HepG2 (cell line): ENCODE results near the gene PCNT. TPM values are rescaled to one million over a fixed set of nuclear protein-coding genes. Genes with fewer than 3 reads are reported as not detected.
A peak's percentile ranks its signal among the peaks of the same experiment; 100 is the strongest.

ENCODE experiments used
- ASH2L ChIP-seq: fragments of 300-600, 200-600 bp; sonication (generic); IDR thresholded peaks from 2 replicates; pipeline ENCODE4 v1.7.0; 2017; ENCODE audit warnings: low read depth, mild to moderate bottlenecking, moderate library complexity, mixed read lengths, low read length; ENCODE audit not compliant: insufficient read length
- BRF2 ChIP-seq: sonication (generic); formaldehyde crosslinking; IDR thresholded peaks from 2 replicates; pipeline ENCODE4 v1.8.1; 2022; ENCODE audit warnings: mild to moderate bottlenecking, missing genetic modification reagents
- LCORL ChIP-seq, 2 experiments: fragments of 450-650 bp in 1 of 2; sonication (generic) in 1 of 2; formaldehyde crosslinking in 1 of 2; IDR thresholded peaks; 2 replicates each; pipeline versions ENCODE4 v1.5.0 to v1.6.1; 2017 to 2020; ENCODE audit warnings: antibody characterized with exemption in 1 of 2, missing genetic modification reagents in 1 of 2
- MAF1 ChIP-seq: sonication (generic); formaldehyde crosslinking; IDR thresholded peaks from 2 replicates; pipeline ENCODE4 v1.5.0; 2020; ENCODE audit warnings: missing genetic modification reagents, borderline replicate concordance
- PRDM15 ChIP-seq: sonication (generic); formaldehyde crosslinking; IDR thresholded peaks from 2 replicates; pipeline ENCODE4 v1.4.0; 2020; ENCODE audit warnings: missing genetic modification reagents
- SNAPC4 ChIP-seq: sonication (generic); formaldehyde crosslinking; IDR thresholded peaks from 2 replicates; pipeline ENCODE4 v1.4.0; 2020; ENCODE audit warnings: mild to moderate bottlenecking, missing genetic modification reagents
- ZBTB40 ChIP-seq, 2 experiments: fragments of 450-650 bp in 1 of 2; sonication (generic) in 1 of 2; formaldehyde crosslinking in 1 of 2; IDR thresholded peaks; 2 replicates each; pipeline versions ENCODE4 v1.6.1 to v1.8.0; 2016 to 2022; ENCODE audit warnings: antibody characterized with exemption in 1 of 2, mild to moderate bottlenecking in 1 of 2, missing genetic modification reagents in 1 of 2
- polyA plus RNA-seq, 8 experiments: library from polyadenylated mRNA; depleted of rRNA in 3 of 8; stranded (reverse) in 7 of 8; unstranded in 1 of 8; fragments of >200 nt; fragmentation: Illumina TruSeq in 4 of 8; extraction: Trizol in 4 of 8; gene quantifications; 2 replicates each; pipeline versions ENCODE4 v1.2.1 to v1.2.3, GENCODE V29; 2011 to 2016; ENCODE audit warnings: low read depth in 4 of 8, missing spikeins in 1 of 8, mixed read lengths in 1 of 8; ENCODE audit not compliant: insufficient read depth in 1 of 8
- total RNA-seq, 5 experiments: library from RNA; depleted of rRNA; stranded (reverse); fragments of >200 nt; fragmentation: Illumina TruSeq; extraction: Trizol; gene quantifications; 2 replicates each; pipeline ENCODE4 v1.2.3, GENCODE V29; 2016; ENCODE audit warnings: low read depth in 1 of 5

PCNT gene
- total and polyA plus RNA-seq, 2 of the 13 experiments (the other 11 are each of a cell fraction or from before 2014, with no cell fraction given) = 5.6 to 12.4 TPM

- TF ChIP-seq SNAPC4 (CRISPR knock-in tag) (0 out of 2 replicates have a peak, but pooled peaks have one; percentile 1), PRDM15 (CRISPR knock-in tag) (0 out of 2 replicates have a peak, but pooled peaks have one; percentile 34), BRF2 (CRISPR knock-in tag) (0 out of 2 replicates have a peak, but pooled peaks have one; percentile 7), ZBTB40 (IDR thresholded peaks at IDR 0.05) (no peak), ZBTB40 (CRISPR knock-in tag; IDR thresholded peaks at IDR 0.05) (peak; percentile 33; the same call in 1 of the 2 replicates), ASH2L (peak; percentile 7), LCORL (IDR thresholded peaks at IDR 0.05) (no peak), LCORL (CRISPR knock-in tag; IDR thresholded peaks at IDR 0.05) (no peak; the same call in 1 of the 2 replicates), MAF1 (CRISPR knock-in tag) (0 out of 2 replicates have a peak, but pooled peaks have one; percentile 18)
Observed at GRCh38 chr21:46323227-46323709, 688 bp upstream of the PCNT start (continued).
